ENCODE data around the gene KIF16B.

- no peak for TF ChIP-seq CTCF (IDR thresholded peaks at IDR 0.05 in 2 of 3, conservative IDR thresholded peaks at IDR 0.05 in 1 of 3; ENCODE audit: borderline replicate concordance in 1 of 3, insufficient read depth in 1 of 3, low read depth in 2 of 3, low read length in 2 of 3)
- TF ChIP-seq ATF3 (IDR thresholded peaks at IDR 0.05), result no peak
- no peak for TF ChIP-seq POLR2AphosphoS5 (IDR thresholded peaks at IDR 0.05; ENCODE audit: low read depth, low read length)
- TF ChIP-seq EGR1 (IDR thresholded peaks at IDR 0.05; ENCODE audit: low read depth), result no peak
- no peak for TF ChIP-seq JUND (IDR thresholded peaks at IDR 0.05)
- no peak for TF ChIP-seq REST (IDR thresholded peaks at IDR 0.05; ENCODE audit: low read depth)
- no peak for TF ChIP-seq EZH2phosphoT487 (IDR thresholded peaks at IDR 0.05; ENCODE audit: borderline replicate concordance)
- TF ChIP-seq RAD21 (IDR thresholded peaks at IDR 0.05; ENCODE audit: low read depth), result no peak
- TF ChIP-seq MAX (IDR thresholded peaks at IDR 0.05), result no peak
- no peak for TF ChIP-seq POLR2A (IDR thresholded peaks at IDR 0.05; ENCODE audit: borderline replicate concordance, extremely low read depth, insufficient read depth, insufficient read length)
- TF ChIP-seq EZH2 (IDR thresholded peaks at IDR 0.05), result no peak
Measured at GRCh38 chr20:16236589-16237241, 336.5 kb downstream of the KIF16B start.
